ENCODE results near the gene GLYATL3.

Gene GLYATL3

DNA sequence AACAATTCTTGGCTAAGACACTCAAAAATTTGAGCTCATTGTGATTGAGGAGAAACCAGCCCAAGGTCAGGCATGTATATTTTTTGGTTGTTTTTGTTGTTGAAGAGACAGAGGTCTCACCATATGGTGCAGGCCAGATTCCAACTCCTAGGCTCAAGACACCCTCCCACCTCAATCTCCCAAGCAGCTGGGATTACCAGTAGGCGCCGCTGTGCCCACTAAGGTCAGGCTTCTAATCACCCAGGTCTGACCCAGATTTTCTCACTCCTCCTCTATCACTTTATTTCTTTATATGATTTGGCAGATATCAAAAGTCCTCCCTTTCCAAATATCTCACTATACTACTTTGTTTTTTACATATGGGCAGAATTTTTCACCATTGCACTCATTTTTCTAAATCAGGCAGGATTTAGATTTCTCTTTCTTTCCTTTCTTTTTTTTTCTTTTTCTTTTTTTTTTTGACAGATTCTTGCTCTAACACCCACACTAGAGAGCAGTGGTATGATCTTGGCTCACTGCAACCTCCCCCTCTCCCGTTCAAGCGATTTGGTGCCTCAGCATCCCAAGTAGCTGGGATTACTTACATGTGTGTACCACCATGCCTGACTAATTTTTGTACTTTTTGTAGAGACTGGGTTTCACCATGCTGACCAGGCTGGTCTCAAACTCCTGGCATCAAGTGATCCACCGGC, 49.0 kb downstream of the GLYATL3 start:
- no peak for DNase-seq (ENCODE audit: low spot score)

DNA sequence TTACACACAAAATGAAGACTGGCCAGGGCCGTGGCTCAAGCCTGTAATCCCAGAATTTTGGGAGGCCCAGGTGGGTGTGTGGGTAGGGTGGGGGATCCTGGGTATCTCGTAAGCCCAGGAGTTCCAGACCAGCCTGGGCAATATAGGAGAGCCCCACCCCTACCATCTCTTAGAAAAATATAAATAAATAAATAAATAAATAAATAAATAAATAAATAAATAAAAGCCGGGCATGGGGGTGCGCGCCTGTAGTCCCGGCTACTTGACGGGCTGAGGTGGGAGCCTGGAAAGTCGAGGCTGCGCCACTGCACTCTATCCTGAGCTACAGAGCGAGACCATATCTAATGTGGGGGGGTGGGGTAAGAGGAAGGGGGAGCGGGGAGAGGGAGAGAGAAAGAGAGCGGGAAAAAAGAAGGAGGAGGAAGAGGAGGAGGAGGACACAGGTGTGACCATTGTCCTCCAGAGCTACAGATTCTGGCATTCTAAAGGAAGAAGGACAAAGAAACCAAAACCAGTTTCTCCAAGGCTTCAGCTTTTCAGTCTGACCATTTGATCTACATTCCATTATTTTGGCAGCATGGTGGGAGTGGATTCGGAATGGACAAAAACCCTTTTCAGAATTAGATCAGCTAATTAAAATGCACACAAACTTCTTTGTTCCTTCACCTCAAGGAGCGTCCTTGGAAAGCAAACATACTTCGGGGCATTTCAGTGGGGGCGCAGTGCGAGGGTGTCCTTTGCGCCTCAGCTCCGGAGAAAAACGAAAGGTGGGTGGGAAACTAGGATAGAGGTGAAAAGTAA, 50.2 kb downstream of the GLYATL3 start:
- no peak for DNase-seq (ENCODE audit: low spot score)

GRCh38 chr6:49550492-49551077, 50.9 kb downstream of the GLYATL3 start, which contains the start of gene C6orf141:
TSS of gene C6orf141 (plus strand) at chr6:49550668. CDS start at chr6:49550793, 125 bp downstream.
- DNase-seq (ENCODE audit: low spot score) = no peak

DNA sequence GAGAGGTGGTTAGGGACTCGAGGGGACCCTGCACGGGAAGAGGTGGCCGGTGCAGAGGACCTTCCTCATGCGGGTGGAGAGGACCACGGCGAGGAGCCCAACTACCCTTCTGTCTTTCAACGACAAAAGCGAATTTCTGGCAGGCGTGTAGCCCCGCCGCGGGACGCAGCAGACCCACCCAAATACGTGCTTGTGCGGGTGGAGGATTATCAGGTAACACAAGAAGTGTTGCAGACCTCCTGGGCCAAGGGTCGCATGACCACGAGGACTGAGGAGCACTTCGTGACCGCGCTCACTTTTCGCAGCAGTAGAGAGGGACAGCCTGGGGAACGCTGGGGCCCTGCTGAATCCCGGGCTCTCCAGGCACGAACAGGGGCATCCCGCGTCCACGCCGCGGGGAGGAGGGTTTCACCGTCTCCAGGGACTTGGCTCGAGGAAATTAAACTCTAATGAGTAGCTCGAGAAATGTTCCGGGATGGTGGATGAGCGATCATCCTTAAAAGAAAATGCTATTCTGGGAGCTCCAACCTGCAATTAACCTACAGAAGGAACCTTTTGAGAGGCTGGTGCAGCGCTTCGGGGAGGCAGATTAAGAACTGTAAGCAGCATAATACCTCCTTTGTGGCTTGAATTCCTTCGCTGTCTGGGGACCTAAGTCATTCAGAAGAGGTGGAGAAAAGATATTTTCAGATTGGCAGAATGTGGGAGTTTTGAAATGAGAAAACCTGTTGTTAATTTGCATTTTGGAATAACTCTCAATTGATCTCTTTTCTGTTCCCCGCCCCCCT, 51.5 kb downstream of the GLYATL3 start:
- no peak for DNase-seq (ENCODE audit: low spot score)

- DNase-seq (ENCODE audit: low spot score) = no peak
These were observed 52.1 kb downstream of the GLYATL3 start for GRCh38 chr6:49551866-49552129.

DNA sequence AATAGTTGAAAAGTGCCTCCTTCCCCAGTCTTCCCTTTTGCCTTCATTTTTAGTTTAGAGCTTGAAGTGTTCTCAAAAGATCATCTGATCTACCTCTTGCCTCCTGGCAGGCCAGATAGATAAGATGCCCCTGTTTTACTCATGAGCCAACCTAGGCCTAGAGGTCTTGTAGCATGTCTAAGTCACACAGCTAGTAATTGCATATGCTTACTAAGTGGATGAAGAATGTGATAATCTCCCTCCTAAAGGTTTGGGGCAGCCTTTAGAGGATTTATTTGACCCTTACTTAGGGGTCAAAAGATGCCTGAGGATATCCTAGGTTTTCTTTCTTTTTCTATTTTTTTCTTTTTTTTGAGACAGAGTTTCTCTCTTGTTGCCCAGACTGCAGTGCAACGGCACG, 52.9 kb downstream of the GLYATL3 start:
- DNase-seq (ENCODE audit: low spot score) = no peak

DNA sequence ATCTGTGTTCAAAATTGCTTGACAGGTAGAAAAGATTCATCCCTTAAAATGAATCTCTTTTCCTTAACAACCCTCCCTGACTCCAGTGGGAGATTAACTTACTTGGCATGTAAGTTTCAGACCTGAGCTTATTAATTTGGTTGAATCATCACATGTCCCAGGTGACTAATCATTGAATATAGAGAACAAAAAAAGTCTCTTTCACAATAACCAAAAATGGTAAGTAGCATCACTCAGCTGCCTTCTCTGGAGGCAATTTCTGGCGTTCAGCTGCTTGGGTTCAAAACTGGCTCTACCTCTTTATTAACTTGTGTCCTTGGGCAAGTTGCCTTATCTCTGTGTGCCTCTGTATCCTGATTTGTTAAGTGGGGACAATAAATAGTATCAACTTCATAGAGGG, 53.7 kb downstream of the GLYATL3 start:
- DNase-seq (ENCODE audit: low spot score) = no peak

GRCh38 chr6:49555951-49556350, 56.2 kb downstream of the GLYATL3 start:
- no peak for DNase-seq (ENCODE audit: low spot score)

- DNase-seq (ENCODE audit: low spot score) = no peak
These were observed 56.7 kb downstream of the GLYATL3 start for GRCh38 chr6:49556429-49556837.

- no peak for DNase-seq (ENCODE audit: low spot score)
These were observed 57.5 kb downstream of the GLYATL3 start for GRCh38 chr6:49557177-49557576.

DNA sequence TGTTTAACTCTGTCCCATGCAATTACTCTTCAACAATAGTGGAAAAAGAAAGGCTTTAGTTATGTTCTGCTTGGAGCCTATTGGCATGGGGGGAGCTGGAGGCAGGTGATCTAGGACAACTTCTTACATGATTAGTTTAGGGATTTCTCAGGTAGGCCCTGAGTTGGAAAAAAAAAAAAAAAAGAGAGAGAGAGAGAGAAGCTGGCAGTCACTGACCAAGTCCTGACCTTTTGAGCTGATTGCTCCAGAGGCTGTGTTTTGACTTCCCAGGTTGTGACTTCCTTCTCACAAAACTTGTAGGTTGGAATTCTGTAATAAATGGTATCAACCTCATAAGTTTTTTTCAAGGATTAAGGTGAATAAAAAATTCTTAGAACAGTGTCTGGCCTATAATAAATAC, 58.5 kb downstream of the GLYATL3 start:
- no peak for DNase-seq (ENCODE audit: low spot score)

DNA sequence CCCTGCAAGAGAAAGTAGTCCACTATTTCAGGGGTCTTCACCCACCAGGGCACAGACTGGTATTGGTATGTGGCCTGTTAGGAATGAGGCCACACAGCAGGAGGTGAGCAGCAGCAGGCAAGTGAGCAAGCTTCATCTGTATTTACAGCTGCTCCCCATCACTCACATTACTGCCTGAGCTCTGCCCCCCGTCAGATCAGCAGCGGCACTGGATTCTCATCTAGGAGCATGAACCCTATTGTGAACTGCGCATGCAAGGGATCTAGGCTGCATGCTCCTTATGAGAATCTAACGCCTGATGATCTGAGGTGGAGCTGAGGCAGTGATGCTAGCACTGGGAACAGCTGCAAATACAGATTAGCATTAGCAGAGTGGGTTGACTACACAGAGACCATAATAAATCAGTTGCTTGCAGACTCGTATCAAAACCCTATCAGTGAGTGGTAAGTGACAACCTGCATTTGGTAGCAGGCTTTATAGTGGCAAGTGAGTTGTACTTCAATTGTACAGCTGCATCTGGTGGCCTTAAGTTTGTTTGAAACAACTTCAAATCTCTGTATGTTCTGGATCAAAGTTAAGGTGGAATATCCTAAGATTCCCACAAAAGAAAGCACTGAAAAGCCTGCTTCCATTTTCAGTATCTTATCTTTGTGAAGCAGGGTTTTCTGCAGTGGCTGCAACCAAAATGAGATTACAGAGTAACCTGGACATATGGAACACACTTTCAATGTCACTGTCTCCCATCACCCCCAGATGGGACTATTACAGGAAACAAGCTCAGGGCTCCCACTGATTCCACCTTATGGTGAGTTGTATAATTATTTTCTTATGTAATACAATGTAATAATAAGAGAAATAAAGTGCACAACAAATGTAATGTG, 63.5 kb downstream of the GLYATL3 start:
- no peak for DNase-seq (ENCODE audit: low spot score)

- no peak for DNase-seq (ENCODE audit: low spot score)
These were observed 64.8 kb downstream of the GLYATL3 start for GRCh38 chr6:49564552-49564951.

DNA sequence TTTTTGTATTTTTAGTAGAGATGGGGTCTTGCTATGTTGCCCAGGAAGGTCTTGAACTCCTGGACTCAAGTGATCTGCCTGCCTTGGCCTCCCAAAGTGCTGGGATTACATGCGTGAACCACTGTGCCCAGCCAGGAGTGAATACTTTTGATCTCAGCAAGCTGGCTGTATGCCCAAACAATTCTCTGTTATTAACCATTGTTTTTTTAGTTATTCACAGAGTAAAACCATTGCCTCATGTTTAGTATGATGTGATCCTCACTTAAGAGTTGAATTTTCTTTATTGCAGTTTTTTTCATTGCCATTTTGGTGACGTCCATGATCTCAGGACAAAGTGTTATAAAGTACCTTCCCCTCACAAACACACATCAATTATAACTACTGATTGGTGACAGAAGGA, 65.5 kb downstream of the GLYATL3 start:
- no peak for DNase-seq (ENCODE audit: low spot score)

GRCh38 chr6:49565855-49566254, 66.1 kb downstream of the GLYATL3 start:
- no peak for DNase-seq (ENCODE audit: low spot score)

DNA sequence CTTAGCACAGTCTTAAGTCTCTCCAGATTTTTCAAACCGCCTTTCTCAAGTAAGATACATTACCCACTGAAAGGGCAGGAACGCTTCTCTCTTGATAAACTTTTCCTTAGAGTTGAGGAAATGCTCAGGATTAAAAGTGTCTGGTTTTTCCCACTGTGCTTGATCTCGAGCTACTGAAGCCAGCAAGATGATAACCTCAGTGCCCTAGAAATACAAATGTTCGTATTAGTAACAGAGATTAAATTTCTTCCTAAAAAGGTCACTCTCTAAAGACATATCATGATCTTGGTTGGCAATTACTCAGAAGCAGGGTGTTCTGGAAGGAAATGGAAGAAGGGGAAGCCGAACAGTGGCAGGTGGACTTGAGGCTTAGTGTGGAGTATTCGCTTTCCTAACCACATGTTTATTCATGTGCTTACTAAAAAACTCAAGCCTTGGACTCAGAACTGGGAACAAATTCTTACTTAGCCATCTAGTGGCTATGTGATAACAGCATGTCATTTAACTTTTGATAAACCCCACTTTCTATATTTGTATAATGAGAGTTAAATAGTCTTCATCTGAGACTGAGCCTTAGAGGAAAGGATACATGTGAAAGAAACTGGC, 70.9 kb downstream of the GLYATL3 start:
- no peak for DNase-seq (ENCODE audit: low spot score)

DNA sequence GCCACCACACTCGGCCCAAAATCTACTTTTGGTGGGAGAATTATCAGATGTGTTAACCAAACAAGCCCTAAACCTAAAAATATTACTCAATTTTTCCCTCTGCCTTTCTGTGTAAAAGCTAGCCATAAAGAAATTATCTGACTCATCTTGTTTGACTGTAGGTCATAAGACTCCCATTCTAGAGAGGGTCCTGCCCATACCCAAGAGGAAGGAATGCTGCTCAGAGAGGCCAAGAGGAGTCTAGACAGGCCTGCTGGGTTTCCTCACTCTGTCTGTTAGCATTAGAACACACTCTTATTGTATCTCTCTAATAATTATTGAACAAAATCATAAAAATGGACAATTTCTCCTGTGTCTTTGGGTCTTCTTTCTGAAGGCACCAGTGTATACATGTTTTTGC, 76.9 kb downstream of the GLYATL3 start:
- DNase-seq (ENCODE audit: low spot score) = no peak
